HL-60 (cell line): ENCODE measurements around the gene COL9A1.

Source experiments
- GABPA ChIP-seq: IDR thresholded peaks from 2 replicates; pipeline ENCODE4 v1.6.1; 2012; ENCODE audit warnings: low read depth
- POLR2AphosphoS5 ChIP-seq: IDR thresholded peaks from 2 replicates; pipeline ENCODE4 v1.6.1; 2012; ENCODE audit warnings: low read depth
- SPI1 ChIP-seq: IDR thresholded peaks from 2 replicates; pipeline ENCODE4 v1.6.1; 2012; ENCODE audit warnings: low read depth, mild to moderate bottlenecking, borderline replicate concordance
- TF ChIP-seq, protein P1 (sequence below): IDR thresholded peaks from one replicate; pipeline ENCODE4 v1.5.1; 2011; ENCODE audit warnings: low read length, control low read depth, inconsistent platforms; ENCODE audit not compliant: insufficient read depth
- TF ChIP-seq, protein P2 (sequence below): IDR thresholded peaks from 2 replicates; pipeline ENCODE4 v1.6.1; 2012; ENCODE audit warnings: low read depth; ENCODE audit not compliant: insufficient replicate concordance

- TF ChIP-seq, protein P1, sequence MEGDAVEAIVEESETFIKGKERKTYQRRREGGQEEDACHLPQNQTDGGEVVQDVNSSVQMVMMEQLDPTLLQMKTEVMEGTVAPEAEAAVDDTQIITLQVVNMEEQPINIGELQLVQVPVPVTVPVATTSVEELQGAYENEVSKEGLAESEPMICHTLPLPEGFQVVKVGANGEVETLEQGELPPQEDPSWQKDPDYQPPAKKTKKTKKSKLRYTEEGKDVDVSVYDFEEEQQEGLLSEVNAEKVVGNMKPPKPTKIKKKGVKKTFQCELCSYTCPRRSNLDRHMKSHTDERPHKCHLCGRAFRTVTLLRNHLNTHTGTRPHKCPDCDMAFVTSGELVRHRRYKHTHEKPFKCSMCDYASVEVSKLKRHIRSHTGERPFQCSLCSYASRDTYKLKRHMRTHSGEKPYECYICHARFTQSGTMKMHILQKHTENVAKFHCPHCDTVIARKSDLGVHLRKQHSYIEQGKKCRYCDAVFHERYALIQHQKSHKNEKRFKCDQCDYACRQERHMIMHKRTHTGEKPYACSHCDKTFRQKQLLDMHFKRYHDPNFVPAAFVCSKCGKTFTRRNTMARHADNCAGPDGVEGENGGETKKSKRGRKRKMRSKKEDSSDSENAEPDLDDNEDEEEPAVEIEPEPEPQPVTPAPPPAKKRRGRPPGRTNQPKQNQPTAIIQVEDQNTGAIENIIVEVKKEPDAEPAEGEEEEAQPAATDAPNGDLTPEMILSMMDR = no peak
- TF ChIP-seq POLR2AphosphoS5 = no peak
- TF ChIP-seq, protein P2, sequence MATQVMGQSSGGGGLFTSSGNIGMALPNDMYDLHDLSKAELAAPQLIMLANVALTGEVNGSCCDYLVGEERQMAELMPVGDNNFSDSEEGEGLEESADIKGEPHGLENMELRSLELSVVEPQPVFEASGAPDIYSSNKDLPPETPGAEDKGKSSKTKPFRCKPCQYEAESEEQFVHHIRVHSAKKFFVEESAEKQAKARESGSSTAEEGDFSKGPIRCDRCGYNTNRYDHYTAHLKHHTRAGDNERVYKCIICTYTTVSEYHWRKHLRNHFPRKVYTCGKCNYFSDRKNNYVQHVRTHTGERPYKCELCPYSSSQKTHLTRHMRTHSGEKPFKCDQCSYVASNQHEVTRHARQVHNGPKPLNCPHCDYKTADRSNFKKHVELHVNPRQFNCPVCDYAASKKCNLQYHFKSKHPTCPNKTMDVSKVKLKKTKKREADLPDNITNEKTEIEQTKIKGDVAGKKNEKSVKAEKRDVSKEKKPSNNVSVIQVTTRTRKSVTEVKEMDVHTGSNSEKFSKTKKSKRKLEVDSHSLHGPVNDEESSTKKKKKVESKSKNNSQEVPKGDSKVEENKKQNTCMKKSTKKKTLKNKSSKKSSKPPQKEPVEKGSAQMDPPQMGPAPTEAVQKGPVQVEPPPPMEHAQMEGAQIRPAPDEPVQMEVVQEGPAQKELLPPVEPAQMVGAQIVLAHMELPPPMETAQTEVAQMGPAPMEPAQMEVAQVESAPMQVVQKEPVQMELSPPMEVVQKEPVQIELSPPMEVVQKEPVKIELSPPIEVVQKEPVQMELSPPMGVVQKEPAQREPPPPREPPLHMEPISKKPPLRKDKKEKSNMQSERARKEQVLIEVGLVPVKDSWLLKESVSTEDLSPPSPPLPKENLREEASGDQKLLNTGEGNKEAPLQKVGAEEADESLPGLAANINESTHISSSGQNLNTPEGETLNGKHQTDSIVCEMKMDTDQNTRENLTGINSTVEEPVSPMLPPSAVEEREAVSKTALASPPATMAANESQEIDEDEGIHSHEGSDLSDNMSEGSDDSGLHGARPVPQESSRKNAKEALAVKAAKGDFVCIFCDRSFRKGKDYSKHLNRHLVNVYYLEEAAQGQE = no peak
- no peak for TF ChIP-seq GABPA
- TF ChIP-seq SPI1 = no peak
Observed at GRCh38 chr6:70184723-70185122, 118.2 kb downstream of the COL9A1 start.
